Caki2 (cell line): ENCODE measurements around the gene MRPS5. TPM values are rescaled to one million over a fixed set of nuclear protein-coding genes. Genes with fewer than 3 reads are reported as not detected.
A peak's percentile ranks its signal among the peaks of the same experiment; 100 is the strongest.

Source experiments
- DNase-seq: peaks from one replicate; pipeline ENCODE4 v3.0.0-alpha.2; 2015; ENCODE audit warnings: low read depth
- in situ Hi-C: cut with HindIII; loops from 2 replicates; pipeline ENCODE4 v1.10.0; 2016; ENCODE audit warnings: low sequenced_read_pairs, low pct_unique_long_range_greater_than_20kb, mixed read lengths
- total RNA-seq: library from RNA; depleted of rRNA; stranded (reverse); fragments of >200 nt; shearing (Covaris generic); gene quantifications from 2 replicates; pipeline ENCODE4 v1.2.3, GENCODE V29; 2014; ENCODE audit warnings: low replicate concordance; rRNA removed

The MRPS5 gene
- 104 and 112 TPM in 2 replicates for total RNA-seq

DNA sequence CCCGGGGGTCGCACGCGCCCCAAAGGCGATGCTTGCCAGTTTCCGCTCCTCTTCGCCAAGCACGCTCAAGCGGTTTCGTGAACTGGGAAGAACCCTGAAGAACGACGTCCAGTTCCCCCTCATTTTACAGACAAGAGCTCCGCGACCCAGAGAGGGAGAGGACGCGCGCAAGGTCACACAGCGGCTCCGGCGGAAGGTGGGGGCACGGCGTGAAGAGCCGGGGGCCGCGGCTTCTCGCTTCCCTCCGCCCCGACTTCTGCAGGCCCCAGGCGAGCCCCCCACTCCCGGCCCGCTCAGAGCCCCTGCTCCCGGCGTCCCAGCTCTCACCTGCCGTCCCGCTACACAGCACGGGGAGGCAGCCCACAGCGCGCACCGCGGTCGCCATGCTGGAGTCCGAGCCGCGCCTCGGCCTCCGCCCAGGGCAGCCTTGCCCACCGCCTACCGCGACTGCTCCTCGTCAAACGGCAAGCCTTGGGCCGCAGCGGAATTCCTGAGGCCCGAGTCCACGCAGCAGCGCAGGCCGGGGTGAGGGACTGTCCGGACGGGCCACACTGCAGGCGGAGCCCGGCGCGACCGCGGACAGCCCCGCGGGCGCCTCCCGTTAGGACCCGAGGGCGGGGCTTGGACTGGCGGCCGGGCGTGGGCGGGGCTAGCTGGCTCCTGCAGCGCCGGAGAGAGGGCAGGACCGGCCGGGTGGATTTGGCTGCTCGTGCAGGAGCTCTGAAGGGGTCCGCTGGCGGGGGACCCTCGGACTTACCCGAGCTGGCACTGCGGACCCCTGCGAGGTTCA, at the start of gene MRPS5:
TSS of gene MRPS5 (minus strand) at position 402 of the 790 bp plus-strand sequence. CDS start at position 385, 17 bp downstream.
- in situ Hi-C loops = no loop called here
- peak; percentile 86 for DNase-seq

DNA sequence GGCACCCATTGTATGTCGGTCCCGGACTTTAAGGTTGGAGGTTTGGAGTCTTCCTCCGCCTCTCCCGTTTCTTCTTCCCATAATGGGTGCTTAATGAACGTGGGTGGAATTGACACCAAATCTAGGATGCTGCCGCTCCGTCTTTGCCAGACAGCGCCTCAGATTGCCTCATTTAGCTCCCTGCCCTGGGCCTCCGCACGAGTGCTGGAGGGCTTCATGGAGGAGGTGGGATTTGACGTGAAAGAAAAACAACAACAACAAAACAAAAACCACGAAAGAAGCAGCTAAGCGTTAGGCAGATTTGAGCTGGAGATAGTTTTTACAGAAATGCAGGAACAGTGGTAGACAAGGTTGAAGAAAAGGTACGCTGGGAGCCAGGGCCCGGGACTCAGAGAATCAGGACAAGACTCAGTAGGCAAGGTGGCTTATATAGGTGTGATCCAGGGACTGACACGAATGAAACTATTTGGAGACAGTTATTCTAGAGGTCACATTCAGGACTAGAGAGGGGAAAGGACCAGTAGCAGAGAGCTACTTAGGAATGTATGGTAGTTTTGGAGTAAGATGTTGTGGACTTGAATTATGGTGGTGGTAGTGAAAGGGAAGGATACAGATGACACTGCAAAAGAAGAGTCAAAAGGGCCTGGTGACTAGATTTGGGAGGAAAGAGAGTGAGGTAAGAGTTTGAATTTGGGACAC, 44.6 kb upstream of the MRPS5 start:
- no peak for DNase-seq
- in situ Hi-C loops = no loop called here

DNA sequence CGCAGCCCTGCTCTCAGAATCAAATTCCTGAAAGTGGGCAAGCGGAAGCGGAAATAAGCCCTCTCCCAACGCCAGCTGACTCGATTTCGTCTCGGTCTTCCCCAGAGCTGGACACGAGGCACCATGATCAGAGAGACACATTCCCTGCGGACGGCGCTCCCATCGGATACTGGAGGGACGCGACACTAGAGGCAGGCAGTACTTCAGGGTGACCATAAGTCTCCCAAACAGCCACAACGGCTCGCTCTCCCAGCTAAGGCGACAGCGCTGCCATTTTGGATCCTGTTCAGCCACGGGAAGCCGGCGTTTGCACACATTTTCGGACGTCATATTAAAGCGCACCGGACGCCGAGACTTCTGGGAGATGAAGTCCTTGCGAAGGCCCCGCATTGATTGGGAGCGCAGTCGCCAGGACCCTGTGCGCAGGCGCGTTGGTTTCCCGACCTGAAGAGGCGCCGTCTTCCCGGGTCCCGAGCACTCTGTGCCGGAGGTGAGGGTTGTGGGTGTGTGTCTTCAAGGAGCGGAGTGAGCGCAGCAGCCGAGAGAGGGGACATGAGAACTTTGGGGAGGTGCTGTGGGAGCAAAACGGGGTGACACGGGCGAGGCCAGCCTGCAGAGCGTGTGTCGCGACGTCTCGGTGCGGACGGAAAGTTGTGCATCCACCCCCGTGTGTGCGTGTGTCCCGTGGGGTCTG, 43.9 kb upstream of the MRPS5 start, which contains the start of gene ZNF2:
TSS of gene ZNF2 (plus strand) at position 439 of the 694 bp plus-strand sequence. CDS start 10,418 bp downstream, outside the sequence.
- peak; percentile 95 for DNase-seq

DNA sequence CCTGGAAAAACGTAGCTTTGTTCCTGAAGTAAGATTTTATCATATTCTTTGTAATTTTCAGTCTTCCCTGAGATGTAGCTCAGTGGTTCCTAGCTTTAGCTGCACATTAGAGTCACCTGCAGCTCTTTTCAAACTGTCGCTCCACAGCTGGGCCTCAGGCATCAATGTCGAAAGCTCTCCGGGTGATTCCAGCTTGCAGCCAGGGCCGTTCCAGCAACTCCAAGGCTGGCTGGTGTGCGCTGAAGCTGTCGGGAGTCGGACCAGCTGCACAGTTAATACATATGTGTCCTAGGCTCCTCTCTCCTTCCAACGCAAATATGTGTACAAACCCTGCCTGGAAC, 43.4 kb upstream of the MRPS5 start:
- in situ Hi-C loops = no loop called here
- DNase-seq = no peak

More for the DNA sequence above, 43.9 kb upstream of the MRPS5 start, which contains the start of gene ZNF2:
- in situ Hi-C loops = no loop called here

DNA sequence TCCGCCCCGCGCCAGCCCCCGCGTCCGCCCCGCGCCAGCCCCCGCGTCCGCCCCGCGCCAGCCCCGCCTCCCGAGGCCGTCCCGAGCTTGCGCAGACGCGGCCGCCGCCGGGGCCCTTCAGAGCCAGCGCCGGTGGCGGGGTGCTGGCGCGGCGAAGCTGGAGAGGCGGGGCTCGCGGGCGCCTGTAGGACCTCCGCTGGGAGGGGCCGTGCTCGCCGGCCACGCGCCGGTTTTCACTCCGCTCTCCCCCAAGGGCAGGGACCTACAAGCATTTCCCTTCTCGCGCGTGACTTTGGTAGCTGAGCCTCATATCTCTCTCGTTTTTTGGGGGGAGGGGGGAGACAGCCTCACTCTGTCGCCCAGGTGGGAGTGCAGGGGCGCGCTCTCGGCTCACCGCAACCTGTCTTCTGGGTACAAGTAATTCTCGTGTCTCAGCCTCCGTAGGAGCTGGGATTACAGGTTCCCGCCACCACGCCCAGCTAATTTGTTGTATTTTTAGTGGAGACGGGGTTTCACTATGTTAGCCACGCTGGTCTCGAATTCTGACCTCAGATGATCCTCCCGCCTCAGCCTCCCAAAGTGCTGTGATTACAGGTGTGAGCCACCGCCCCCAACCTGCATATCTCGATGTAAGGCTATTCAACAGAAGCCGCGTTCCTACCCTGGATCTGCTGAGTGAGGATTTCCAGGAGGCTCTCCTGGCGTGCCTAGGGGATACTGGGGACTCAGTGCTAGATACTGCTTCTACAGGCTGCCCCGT, 38.3 kb upstream of the MRPS5 start, which contains the start of gene ZNF514:
TSS of gene ZNF514 (minus strand) at position 159 of the 760 bp plus-strand sequence. CDS start 6,595 bp downstream, outside the sequence.
- in situ Hi-C loops = no loop called here
- DNase-seq = peak; percentile 65

DNA sequence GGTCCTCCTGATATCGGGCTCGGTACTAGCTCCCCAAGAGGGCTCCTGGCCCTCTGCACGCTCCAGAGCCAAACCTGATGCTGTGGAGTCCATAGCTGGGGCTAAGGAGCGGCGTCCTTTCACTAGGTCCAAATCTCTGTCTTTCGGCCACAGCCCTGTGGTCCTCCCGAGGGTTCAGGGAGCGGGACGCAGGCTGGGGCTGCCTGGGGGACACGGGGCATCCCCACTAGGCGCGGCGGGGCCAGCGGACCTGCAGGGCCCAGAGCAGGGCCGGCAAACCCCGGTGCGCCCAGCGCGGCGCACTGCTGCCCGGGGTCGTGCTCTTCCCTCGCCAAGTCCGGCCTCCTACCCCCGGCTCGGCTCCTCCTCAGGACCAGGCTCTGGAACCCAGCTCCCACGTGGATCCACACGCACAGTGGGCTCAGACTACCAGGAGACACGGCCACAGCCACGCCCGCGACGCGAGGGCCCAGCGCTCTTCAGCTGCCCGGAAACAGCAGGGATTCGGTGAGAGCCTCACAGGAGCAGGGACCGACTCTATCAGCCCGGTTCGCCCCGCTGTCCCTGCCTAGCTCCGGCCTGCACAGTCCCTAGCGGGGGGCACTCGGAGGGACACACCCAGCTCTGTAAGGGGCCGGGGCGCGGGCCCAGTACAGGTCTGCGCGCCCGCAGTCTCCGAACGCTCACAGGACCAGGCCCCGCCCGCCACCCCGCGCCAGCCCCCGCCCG, 37.4 kb upstream of the MRPS5 start:
- DNase-seq = peak; percentile 57

DNA sequence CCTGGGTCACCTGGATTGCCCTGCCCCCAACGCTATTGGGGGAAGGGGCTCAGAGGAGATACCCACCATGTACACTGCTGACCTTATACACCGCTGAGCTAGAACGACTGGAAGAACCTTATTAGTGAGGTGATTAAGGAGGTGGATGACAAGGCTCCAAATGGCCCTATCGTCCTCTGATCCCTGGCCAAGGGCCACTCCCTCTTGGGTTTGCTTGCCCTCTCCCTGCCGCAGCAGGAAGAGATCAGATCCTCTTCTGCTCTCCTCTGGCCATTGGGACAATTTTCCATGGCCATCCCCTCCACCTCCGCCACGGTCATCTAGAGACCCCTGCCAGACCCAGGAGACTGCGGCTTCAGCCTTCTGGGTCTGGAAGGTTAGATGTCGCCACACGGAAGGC, 36.8 kb upstream of the MRPS5 start:
- in situ Hi-C loops = no loop called here

More for the DNA sequence above, 37.4 kb upstream of the MRPS5 start:
- in situ Hi-C loops = no loop called here

DNA sequence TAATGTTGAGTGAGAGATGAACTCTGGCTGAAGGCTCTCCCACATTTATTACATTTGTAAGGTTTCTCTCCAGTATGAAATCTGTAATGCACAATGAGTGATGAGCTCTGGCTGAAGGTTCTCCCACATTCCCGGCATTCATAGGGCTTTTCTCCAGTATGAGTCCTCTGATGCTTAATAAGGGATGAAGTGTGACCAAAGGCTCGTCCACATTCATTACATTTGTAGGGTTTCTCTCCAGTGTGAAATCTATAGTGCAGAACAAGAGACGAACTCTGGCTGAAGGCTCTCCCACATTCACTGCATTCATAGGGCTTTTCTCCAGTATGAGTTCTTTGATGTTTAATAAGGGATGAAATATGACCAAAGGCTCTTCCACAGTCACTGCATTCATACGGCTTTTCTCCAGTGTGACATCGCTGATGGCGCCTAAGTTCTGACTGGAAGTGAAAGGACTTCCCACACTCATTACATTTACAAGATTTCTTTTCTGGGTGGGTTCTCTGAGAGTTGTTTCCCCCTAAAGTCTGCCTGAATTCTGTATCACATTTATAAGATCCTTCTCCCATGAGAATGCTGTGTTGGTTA, 27.9 kb upstream of the MRPS5 start:
- peak; percentile 29 for DNase-seq
- in situ Hi-C loops = no loop called here

More for the DNA sequence above, 36.8 kb upstream of the MRPS5 start:
- DNase-seq = no peak

DNA sequence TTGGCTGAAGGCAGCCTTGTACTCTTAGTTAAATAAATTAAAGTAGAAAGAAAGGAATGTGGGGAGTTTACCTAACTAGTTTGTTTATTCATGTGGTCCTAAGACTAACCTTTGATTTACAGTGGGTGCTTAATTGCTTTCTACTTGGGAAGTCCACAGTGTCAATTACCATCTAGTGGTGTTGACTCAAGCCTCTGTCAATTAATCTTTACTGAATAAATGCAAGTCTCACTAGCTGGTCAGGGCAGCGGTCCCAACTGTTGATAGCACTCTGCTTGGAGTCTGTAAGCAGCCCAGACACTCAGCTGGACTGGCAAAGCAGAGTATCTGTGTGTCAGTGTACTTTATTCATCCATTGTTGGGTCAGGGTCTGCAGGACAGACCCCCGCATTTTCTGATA, 22.2 kb upstream of the MRPS5 start:
- in situ Hi-C loops = no loop called here

DNA sequence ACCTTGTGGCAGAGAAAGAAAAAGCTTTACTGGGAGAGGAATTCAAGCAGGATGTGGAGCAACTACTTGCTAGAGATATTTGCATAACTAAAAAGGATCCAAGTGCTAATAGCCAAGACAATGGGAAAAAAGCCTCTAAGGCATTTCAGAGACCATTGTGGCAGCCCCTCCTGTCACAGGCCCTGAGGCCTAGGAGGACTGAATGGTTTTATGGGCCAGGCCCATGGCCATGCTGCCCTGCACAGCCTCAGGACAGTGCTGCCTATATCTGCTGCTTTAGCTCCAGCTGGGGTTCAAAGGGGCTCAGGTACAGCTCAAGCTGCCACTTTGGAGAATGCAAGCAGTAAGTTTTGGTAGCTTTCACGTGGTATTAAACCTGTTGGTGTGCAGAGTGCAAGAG, 17.1 kb upstream of the MRPS5 start:
- in situ Hi-C loops = no loop called here
- no peak for DNase-seq

More for the DNA sequence above, 22.2 kb upstream of the MRPS5 start:
- no peak for DNase-seq

DNA sequence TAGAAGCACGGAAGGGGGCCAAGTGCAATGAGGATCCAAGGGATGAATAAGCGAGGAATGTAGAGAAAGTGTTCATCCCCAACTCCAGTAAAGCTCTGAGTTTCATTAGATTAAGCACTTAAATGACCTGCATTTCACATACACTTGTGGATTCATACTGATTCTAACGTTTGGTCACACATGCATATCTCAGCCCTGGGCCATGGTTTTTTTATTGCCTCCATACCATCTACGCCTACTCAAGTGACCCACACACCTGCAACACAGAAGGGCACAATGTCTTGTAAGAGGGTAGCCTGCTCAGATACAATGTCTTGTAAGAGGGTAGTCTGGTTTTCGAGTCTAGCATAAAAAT, 566 bp upstream of the MRPS5 start:
- in situ Hi-C loops = no loop called here
- DNase-seq = no peak

DNA sequence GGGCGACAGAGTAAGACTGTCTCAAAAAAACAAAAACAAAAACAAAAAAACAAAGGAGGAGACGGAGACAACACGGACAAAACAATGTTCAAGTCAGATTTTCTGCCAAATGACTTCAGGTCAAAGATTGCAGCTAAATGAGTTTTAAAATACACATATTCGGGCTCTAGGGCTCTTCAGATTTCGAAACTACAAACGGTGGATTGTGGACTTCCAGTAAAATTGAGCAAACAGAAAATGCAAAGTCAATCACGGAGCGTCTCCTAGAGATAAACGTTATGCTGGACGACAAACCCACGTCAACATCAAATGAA, 558 bp downstream of the MRPS5 start:
- in situ Hi-C loops = no loop called here

DNA sequence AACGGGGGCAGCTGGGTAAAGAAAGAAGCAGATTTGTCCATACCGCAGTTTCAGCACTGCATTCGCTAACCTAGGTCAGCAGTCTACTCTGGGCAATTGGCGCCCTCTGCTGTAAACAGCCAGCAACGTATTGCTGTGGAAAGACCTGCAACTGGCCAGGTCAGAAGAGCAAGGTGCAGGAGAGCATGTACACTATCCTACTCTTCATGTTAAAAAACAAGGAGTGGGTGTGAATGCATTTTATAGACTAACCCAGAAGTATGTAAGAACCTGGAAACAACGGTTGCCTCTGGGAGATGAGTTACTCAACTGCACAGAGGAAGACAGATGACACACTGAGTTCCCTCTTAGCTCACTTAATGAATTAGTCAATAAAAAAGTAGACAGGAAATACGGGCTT, 6.2 kb downstream of the MRPS5 start:
- in situ Hi-C loops = no loop called here
- peak; percentile 69 for DNase-seq

More for the DNA sequence above, 558 bp downstream of the MRPS5 start:
- DNase-seq = no peak

DNA sequence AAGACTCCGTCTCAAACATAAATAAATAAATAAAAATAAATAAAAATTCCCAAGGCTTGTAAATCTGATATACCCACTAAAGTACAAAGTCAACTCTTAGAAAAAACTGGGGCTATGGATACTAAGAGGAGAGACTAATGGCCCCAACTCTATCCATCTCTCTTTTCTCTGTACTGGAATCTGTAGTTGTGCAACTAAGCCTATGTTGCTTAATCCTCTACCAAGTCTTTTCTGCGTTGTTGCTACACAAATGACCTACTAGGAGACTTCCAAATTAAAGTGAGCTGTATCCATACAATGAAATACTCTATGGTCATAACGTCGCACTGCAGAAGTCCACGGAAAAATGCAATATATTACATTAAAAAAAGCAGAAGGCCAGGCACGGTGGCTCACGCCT, 8.1 kb downstream of the MRPS5 start:
- in situ Hi-C loops = no loop called here
- DNase-seq = no peak

DNA sequence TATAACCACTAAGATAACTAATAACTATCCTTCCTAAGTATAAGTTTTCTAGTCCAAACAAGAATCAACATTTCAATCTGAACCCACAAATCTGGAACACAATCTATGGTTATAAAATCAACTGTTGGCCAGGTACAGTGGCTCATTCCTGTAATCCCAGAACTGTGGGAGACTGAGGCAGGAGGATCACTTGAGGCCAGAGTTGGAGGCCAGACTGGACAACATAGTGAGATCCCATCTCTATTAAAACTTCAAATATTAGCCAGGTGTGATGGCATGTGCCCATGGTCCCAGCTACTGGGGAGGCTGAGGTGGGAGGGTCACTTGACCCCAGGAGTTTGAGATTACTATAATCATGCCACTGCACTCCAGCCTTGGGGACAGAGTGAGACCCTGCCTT, 11.2 kb downstream of the MRPS5 start:
- DNase-seq = no peak
- in situ Hi-C loops = no loop called here

DNA sequence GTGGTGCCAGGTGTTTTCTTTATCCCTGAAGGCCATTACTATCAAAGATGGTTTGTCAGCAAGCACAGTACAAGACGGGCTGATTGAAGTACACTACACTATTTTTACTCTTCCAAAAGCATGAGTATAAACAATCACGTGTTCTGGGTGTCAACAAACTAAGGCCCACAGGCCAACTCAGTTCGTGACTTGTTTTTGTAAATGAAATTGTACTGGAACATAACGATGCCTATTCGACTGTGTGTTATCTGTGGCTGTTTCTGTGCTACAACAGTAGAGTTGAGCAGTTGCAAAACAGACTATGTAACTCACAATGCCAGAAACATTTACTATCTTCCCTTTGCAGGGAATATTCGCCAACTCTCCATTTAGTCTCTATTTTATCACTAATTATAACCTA, 12.3 kb downstream of the MRPS5 start:
- in situ Hi-C loops = no loop called here
- no peak for DNase-seq

DNA sequence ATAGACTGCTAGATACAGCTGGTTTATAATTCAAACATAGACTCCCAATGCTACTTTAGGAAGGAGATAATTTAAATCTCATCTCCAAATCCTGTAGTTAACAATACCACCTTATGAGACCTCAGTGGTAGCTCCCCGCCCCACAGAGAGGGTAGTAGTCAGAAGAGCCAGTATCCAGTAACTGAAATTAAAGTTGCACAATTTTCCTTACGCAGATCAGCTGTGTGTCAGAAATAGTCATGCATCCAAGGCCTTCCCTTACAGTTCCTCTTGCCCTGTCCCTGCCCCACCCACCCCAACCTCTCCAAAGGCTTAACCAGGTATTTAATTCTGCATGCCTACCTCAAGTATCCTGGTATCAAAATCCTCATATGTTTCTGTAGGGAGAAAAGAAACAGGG, 15.5 kb downstream of the MRPS5 start:
- no peak for DNase-seq
- in situ Hi-C loops = no loop called here
